GM21717 (cell line): ENCODE data around the gene TEX2.

ENCODE experiments used
- ATAC-seq: cut with Tn5 transposase; IDR thresholded peaks from one replicate; pipeline ENCODE4 v1.9.1; 2021; ENCODE audit warnings: mild to moderate bottlenecking, moderate library complexity; ENCODE audit not compliant: unreplicated experiment

TEX2 gene

DNA sequence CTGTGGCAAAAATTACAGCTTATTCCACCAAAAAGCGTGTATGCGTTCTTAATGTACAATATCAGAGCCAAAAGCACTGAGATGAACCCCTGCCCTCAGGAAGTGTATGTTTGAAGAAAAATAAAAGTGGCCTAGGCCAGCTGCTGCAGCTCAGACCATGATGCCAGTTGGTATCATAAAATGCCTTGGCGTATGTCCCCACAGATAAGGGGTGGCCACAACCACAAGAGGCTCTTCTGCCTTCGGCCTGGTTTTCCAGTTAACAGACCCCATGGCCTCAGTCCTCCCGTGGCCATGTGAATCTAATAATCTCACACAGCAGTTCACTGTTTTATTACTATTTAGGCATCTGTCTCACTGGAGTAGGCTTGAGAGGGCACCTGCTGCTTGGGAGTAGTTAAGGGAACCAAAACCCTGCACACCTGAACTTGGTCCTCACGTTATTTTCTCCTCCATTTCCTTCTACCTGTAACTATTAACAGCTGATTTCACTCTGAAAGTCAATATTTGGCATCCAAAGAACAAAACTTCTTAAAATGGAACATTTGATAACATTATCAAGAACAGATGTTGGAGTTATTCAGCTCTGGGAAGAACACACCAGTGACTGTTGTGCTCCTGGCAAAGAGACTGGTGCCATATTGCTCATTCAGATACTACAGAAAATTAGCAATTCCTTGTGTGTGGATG is 98.3 kb downstream of the TEX2 start:
- no peak for ATAC-seq

- no peak for ATAC-seq
These were observed 99.6 kb downstream of the TEX2 start for GRCh38 chr17:64163468-64163867.

- ATAC-seq = no peak
These were observed 100.5 kb downstream of the TEX2 start for GRCh38 chr17:64162554-64162953.

- ATAC-seq = no peak
These were observed 101.5 kb downstream of the TEX2 start for GRCh38 chr17:64161380-64162176.

- no peak for ATAC-seq
These were observed 102.7 kb downstream of the TEX2 start for GRCh38 chr17:64160378-64160777.

DNA sequence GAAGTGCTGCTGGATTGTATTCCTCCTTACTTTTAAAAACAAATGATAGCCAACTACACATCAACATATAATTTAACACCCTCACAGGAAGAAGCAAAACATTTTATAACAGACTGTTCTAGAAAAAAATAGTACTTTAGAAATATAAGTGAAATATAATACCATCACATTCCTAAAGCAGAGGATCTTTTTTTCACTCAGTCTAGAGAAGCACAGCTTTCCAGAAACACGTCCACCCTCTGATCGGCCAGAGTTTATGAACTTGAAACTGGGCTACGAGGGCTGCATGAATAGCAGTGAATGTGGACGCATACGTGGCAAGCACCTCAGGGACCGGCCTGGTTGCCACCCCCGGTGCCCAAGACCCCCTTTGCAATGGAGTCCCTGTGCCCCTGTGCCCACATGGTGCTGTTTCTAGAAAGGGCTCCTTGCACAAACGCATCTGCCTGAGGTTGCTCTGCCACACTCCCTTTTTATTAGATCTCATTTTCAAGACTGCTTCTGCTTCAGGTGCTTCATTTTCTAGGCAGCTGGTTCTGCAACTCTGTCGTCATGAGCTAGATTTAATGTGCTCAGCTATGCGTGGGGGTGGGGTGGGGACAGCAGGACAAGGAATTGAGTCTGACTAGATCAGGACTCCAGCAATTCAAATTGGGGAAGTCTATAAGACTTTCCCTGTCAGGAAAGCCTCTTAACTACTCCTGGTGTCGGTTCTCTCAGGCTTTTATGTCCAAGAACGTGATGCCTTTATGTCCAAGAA is 104.0 kb downstream of the TEX2 start:
- ATAC-seq = no peak

DNA sequence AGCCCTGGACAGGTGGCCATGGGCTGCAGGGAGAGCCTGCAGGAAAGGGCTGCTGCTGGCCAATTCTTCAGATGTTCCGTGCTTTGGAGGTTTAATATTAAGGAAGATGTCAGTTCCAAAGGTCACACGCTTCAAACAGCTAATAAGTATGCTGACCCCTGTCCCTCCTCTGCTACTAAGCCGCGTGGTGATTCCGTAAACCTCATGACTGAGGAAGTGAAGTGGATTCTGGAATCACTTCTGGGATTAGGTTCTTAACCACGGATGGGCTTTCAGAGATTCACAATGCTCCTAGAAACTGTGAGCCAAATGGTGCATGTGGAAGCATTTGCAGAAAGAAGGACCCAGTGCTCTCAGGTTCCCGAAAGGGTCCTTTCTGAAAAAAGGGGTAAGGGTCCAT is 104.7 kb downstream of the TEX2 start:
- ATAC-seq = no peak

DNA sequence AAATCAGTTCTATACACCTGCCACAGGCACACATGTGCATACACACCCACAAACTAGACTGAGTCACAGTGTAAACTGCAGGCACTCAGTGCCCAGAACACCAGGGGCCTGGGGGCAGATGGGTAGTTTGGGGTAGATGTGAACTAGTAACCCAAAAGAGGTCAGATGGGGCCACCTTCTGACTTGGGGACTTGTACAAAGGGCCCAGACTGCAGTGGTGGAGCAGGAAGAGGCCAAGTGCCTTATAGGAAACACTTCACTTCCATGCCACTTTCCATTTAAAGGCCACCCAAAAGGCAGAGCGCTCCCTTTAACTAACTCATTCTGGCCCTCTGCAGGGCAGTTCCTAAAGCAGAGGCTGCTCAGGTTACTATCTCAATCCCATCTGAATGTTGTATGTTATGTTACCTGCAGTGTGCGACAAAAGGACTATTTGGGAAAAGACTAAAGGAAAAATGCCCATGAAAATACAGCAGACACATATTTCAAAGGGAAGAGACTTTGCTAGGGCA is 105.3 kb downstream of the TEX2 start:
- ATAC-seq = no peak

GRCh38 chr17:64156670-64157069 is 106.4 kb downstream of the TEX2 start:
- no peak for ATAC-seq

DNA sequence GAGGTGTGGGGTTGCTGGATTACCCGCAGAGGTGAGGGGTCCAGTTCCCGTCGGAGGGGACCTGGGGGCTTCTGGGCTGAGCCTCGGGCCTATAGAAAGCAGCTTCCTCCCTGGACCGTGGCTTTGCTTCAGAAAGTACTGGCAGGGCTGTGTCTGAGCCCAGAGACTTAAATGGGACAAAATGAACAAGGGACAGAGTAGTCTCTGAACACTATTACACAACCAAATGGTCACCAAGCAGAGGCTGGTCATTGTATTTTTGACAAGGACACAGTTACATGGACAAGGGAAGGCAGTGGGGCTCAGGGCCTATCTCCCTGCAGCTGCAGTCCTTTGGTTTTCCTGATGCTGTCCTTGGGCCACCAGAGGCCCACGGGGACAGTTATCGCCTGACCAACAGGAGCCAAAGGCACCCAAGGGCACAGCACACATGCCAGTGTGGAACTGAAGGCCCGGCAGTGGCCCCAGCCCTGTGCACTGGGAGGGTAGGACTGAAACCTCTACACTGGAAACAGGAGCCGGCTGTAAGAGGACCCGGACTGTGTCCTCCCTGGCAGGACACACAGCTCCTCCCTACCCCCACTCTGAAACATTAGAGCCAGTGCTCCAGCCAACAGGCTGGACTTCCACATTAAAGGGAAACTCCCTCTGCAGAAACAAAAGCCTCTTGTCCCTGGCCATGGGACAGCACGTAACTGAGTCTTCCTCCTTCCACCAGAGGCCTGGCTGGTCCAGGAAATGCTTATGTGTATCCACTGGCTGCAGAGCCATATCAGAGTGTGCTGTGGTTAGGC is 107.1 kb downstream of the TEX2 start:
- no peak for ATAC-seq

- no peak for ATAC-seq
These were observed 107.9 kb downstream of the TEX2 start for GRCh38 chr17:64155129-64155528.

GRCh38 chr17:64154717-64155116 is 108.3 kb downstream of the TEX2 start:
- ATAC-seq = no peak

- no peak for ATAC-seq
These were observed 108.8 kb downstream of the TEX2 start for GRCh38 chr17:64154313-64154695.

- no peak for ATAC-seq
These were observed 109.3 kb downstream of the TEX2 start for GRCh38 chr17:64153565-64154312.

- no peak for ATAC-seq
These were observed 110.5 kb downstream of the TEX2 start for GRCh38 chr17:64152428-64153125.

DNA sequence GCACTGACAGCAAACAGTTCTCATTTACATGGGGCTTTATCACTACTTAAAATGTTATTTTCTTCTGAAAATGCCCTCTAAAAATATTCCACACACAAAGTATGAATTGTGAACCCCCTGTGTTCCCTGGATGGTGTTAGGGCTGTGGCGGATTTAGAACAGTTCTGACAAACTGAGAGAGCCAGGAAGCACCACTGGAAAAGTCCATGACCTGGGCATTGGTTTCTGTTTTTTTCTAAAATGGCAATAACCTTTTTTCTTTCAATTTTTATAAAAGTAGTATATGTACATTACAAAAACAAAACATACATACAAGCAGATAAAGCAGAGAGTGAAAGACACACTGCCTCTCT is 112.1 kb downstream of the TEX2 start:
- ATAC-seq = no peak

DNA sequence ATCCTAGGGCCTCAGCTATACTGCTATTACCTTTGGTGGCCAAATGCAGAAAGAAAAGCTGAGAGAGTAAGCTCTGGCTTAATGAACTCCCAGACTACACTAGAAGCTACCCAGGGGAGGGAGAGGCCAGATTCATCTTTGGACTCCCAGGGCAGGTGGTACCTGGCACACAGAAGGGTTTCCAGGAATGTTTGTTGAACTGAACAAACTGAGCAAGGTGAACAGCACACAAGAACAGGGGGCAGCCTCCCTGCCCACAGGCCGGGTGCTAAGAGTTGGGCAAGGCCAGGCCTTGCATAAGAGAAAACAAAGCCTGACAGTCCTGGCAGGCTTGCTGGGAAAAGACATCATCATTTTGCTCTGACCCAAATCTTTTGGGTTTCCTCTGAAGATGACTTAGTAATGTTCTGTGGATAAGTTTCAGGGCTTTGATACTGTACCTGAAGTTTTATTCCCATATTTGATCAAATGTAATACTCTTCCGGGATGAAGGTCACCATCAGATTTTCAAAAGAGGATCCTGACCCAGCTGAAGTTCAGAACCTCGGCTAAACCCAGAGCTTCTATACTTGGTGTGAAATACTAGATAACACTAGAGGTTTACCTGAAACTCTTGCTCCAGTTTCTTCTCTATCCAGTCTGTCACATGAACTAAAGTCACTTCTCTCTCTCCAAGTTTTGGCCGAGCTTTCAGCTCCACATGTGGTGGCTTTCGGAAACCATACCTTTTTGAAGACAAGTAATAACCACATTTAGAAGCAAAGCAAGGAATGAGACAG is 112.6 kb downstream of the TEX2 start:
- ATAC-seq = no peak

DNA sequence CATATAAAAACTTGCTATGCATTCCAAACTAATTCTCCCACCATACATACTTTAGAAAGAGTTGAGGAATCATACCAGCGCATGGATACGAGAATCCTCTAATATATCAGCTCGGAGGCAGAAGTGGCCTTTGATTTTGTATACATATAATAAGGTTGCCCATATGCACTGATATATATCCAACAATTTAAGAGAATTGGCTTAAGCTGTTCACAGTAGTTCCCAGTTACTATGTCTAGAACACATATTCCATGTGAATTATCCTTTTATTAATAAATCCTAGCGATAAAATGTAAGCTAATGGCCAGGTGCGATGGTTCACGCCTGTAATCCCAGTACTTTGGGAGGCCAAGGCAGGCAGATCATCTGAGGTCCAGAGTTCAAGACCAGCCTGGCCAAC is 113.9 kb downstream of the TEX2 start:
- ATAC-seq = no peak

- ATAC-seq = no peak
These were observed 114.4 kb downstream of the TEX2 start for GRCh38 chr17:64148699-64149098.
